SU-DHL-6 (cell line): ENCODE measurements around the gene NUDT4.

ENCODE experiments used
- EZH2phosphoT487 ChIP-seq: fragments of 200-600 bp; sonication (generic), shearing (Covaris generic); conservative IDR thresholded peaks from 2 replicates; pipeline ENCODE4 v1.6.1; 2018; ENCODE audit warnings: mild to moderate bottlenecking, antibody characterized with exemption, low read length, moderate library complexity, mixed read lengths
- TF ChIP-seq, protein P1 (sequence below): fragments of 200-600 bp; sonication (generic); IDR thresholded peaks from one replicate; pipeline ENCODE4 v1.5.1; 2017; ENCODE audit warnings: antibody characterized with exemption, mild to moderate bottlenecking, low read length, moderate library complexity; ENCODE audit not compliant: insufficient read depth, poor library complexity, severe bottlenecking

DNA sequence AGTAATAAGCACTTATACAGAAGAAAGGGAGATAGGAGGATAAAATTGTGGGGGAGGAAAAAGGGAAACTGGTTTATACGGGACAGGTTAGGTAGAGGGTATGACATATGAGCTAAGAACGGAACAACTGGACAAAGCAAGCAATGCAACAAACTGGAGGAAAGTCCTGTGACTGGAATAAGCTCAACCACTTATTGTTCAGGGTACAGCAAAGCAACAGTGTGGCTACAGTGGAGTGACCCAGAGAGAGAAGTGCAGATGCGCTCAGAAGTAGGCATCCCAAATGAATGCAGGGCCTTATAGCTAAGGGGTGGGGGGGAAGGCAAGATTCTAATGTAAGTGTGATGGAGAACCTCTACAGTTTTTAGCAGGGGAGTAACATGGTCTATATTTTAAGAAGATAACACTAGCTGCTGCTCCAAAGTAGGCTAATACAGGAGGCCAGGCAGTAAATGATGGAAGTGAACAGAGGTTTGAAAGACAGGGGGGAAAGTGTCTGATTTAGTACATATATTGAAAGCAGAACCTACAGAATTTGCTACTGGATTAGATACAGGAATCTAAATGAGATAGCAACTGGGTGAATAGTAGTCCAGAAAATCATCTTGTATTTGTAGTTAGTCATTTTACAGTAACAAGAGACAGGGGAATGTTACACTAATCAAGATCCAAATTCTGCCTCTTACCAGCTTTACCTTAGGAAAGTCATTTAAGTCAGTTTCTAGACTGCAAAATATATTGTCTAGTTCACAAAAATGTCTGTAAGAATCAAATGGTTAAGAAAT lies 60.7 kb downstream of the NUDT4 start:
- TF ChIP-seq, protein P1, sequence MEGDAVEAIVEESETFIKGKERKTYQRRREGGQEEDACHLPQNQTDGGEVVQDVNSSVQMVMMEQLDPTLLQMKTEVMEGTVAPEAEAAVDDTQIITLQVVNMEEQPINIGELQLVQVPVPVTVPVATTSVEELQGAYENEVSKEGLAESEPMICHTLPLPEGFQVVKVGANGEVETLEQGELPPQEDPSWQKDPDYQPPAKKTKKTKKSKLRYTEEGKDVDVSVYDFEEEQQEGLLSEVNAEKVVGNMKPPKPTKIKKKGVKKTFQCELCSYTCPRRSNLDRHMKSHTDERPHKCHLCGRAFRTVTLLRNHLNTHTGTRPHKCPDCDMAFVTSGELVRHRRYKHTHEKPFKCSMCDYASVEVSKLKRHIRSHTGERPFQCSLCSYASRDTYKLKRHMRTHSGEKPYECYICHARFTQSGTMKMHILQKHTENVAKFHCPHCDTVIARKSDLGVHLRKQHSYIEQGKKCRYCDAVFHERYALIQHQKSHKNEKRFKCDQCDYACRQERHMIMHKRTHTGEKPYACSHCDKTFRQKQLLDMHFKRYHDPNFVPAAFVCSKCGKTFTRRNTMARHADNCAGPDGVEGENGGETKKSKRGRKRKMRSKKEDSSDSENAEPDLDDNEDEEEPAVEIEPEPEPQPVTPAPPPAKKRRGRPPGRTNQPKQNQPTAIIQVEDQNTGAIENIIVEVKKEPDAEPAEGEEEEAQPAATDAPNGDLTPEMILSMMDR: no peak
- no peak for TF ChIP-seq EZH2phosphoT487
